GM18870 (cell line): ENCODE measurements around the gene BTBD6.

Experiments
- ATAC-seq: cut with Tn5 transposase; IDR thresholded peaks from one replicate; pipeline ENCODE4 v1.9.1; 2021; ENCODE audit warnings: moderate library complexity; ENCODE audit not compliant: unreplicated experiment

BTBD6 gene

GRCh38 chr14:105248368-105249181 lies at the start of gene BTBD6:
BTBD6 (plus strand) TSS chr14:105248533; CDS start chr14:105248712, 179 bp downstream.
- no peak for ATAC-seq

DNA sequence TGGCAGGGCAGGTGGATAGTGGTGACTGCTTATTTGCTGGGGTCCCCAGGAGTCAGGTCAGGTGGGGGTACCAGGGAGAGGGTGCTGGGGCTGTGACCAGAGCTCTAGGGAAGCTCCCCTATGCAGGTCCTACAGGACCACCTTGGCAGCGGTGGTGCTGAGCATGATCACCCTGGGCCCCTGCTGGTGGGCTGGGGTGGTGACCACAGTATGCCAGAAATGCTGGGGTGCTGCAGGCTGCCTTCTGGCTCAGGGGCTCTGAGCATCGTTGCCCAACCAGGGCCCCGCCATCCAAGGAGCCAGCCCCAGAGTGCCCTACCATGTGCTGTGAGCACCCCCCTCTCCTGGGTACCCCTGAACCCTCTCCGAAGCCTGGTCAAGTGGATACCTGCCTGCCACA lies 49.7 kb upstream of the BTBD6 start:
- ATAC-seq, result no peak

DNA sequence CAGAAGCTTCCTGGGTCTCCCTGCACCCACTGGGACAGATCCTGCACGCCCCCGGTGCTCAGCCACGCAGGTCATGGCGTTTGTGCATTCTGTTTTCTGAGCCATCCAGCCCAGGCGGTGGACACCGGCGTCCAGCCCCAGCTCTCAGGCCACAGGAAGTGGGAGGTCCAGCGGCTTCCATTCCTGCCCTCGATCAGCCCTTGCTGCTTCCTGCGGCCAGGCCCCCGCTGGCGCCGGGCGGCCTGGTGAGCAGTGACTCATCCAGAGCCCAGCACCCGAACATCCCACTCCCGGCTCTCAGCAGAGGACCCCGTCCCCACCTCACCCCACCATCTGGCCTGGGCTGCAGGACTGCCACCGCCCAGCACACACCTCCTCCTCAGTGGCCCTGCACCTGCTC lies 49.2 kb upstream of the BTBD6 start:
- no peak for ATAC-seq

- ATAC-seq, result no peak
Observed at GRCh38 chr14:105200074-105200473, 48.3 kb upstream of the BTBD6 start.

- no peak for ATAC-seq
Observed at GRCh38 chr14:105200641-105201040, 47.7 kb upstream of the BTBD6 start.

- ATAC-seq, result no peak
Observed at GRCh38 chr14:105201156-105201924, 47.0 kb upstream of the BTBD6 start.

GRCh38 chr14:105201925-105202513 lies 46.3 kb upstream of the BTBD6 start:
- no peak for ATAC-seq

DNA sequence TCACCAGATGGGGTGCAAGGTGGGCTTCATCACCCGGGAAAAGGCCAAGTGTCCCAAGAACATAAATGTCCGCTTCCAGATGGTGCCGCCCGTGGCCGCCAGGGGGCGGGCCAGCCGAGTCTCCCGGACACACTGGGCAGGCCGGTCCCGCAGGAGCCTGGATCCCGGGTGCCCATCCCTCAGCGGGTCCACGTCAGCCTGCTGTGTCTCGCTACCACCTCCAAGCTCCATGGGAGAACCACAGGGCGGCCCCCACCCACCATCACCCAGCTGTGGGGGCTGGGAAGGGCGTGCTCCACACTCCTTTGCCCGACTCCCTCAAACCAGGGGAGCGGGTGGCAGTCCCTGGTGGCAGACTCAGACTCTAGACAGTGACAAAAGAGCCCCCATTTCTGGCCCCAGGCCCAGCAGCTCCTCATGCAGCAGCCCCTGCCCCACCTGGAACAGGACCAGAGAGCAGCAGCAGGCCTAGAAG lies 45.2 kb upstream of the BTBD6 start:
- ATAC-seq, result no peak

DNA sequence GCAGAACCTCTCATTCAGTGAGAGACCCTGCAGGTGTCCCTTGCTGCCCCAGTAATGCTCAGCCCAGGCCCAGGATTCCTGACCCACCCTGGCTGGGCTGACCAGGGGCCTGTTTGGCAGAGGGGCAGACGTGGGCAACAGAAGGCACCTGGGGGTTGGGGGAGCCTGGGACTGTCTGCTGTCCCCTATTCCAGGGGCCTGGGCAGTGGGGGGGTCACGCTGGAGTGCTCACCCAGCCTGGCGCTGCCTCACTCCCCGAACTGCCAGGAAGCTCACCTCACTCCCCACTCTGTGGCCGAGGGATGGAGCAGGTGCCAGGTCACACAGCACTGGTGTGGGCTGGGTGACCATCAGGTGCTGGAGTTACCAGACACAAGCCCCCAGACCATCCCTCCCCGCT lies 44.6 kb upstream of the BTBD6 start:
- ATAC-seq, result no peak

GRCh38 chr14:105204206-105204930 lies 44.0 kb upstream of the BTBD6 start:
- no peak for ATAC-seq

GRCh38 chr14:105204931-105205672 lies 43.2 kb upstream of the BTBD6 start:
- no peak for ATAC-seq

DNA sequence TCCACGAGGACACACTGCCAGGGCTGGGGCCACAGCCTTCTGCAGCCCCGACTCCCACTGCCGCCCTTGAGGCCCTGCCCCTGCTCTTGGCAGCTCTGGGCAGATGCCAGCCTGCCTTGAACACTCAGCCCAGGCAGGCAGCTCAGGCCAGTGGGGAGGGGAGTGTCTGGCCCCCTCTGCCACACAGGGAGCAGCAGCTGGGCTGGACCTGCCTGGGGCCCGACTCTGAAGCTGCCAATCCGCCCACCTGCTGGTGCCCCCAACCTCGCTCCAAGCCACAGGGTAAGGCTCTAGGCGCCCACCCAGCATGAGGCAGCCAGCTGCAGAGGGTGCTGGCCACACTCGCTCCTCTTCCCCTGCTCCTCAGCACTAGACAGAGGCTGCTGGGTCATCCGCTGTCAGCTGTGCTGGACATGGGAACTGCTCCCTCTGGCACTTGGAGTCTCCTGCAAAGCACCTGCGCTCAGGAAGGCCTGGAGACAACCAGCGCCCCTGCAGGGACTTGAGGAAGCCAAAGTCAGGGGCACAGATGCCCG lies 42.6 kb upstream of the BTBD6 start:
- ATAC-seq, result no peak

GRCh38 chr14:105206873-105207272 lies 41.5 kb upstream of the BTBD6 start:
- ATAC-seq, result no peak

DNA sequence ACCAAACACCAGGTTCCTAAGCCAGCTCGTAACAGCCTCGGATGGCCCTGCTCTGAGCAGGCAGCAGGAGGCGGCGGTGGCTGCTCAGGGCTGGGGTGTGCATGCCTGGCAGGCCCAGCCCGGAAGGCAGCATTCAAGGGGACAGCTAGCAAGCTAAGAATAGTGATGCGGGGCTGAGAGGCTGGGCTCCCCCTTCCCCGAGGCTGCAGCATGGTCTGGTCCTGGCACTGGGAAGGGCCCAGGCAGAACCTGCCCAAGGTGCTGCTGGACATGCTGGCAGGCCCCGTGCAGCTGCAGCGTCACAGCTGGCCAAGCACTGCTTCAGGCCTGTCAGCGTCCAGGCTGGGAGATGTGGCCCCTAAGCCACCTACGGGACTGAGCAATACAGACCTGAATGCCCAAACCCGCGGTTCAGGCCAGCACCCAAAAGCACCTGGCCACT lies 40.9 kb upstream of the BTBD6 start:
- ATAC-seq, result no peak

- ATAC-seq, result no peak
Observed at GRCh38 chr14:105207996-105208737, 40.2 kb upstream of the BTBD6 start.

DNA sequence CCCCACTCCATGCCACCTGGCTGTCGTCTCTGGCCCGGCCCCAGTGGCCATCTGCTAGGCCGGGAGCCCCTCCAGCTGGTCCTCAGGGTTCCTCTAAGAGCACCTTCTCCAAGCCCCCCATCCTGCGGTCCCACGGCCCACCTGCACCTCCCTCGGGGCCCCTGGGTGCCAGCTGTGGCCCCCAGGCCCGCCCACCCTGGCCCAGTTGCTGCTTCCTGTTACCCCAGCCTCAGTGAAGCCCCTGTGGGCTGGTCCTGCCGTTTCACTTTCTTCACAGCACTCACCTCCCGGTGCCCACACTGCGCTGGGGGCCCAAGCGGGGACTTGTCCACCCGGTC lies 39.6 kb upstream of the BTBD6 start:
- no peak for ATAC-seq

- no peak for ATAC-seq
Observed at GRCh38 chr14:105209091-105209490, 39.2 kb upstream of the BTBD6 start.

GRCh38 chr14:105209646-105210045 lies 38.7 kb upstream of the BTBD6 start:
- ATAC-seq, result no peak

- no peak for ATAC-seq
Observed at GRCh38 chr14:105210266-105211025, 37.9 kb upstream of the BTBD6 start.
